Eye (tissue), 1 donor: Measurements from ENCODE around the gene TRABD2B.

Experiments used
- DNase-seq: peaks from one replicate; pipeline ENCODE4 v3.0.0-alpha.2; 2015

TRABD2B gene

DNA sequence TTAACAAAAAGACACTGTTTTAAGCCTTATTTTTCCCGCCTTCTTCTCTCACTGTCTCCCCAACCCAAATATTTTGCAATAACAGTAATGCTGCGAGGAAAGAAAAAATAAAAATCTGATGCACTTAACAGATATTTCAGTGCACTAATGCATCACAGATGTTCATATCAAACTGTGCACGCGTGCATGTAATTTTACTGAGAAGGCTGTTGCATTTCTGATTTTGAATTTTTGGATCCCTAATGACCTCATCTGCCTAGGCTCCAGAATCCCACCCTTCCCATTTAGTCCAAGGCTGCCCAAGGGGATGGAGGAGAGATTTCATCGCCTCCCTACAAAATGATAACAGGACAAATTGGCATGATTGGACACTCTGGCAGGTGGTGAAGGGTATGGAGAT lies 5.5 kb downstream of the TRABD2B start:
- DNase-seq = no peak

DNA sequence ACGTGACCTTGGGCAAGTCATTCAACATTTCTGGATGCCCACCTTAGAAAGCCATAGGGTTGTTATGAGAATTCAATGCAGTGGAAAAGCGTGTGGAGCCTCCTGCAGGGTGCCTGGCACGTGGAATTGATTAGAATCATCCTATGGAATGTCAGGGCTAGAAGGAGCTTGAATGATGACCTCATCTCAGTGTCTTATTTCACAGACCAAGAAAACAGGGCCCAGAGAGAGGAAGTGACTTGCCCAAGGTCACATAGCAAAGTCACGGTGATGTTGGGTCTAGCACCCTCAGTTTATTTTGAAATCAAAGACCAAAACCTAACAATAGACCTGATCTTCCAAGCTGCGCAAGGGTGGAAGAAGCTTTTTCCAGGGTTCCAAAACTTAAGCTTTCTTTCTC lies 6.0 kb downstream of the TRABD2B start:
- no peak for DNase-seq

DNA sequence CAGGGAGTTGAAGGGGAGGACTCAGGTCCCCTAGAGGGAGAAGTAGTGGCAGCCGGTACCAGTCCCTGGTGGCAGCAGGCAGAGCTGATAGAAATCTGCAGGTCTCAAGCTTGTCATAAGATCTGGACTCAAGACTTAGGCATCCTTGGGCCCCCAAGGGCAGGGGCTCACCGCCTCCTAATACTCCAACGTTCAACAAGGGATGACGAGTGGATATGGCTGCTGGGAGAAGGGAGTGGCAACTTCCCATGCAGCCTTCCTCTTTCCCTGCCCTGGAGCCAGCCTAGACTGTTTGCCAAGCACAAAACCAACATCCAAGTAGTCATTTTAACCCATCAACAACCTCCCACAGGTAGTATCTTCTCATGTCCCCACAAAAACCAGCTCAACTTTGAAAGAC lies 6.9 kb downstream of the TRABD2B start:
- no peak for DNase-seq

DNA sequence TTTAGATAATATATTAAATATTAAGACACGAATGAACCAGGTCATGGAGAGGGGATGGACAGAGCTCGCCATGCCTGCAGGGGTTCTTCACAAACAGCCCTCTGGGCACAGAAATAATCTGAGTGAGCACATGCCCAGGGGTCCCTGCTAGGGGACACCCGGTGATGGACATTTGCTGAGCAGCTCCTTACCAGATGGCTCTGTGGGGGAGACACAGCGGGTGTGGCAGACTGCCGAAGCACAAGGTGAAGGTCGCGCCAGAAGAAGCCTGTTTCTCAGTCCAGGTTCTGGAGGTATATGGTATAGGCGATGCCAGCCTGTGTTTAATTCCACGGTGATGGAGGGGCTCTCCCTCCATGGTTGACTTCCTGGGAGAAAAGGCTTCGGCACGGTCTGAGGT lies 9.6 kb downstream of the TRABD2B start:
- DNase-seq = no peak

DNA sequence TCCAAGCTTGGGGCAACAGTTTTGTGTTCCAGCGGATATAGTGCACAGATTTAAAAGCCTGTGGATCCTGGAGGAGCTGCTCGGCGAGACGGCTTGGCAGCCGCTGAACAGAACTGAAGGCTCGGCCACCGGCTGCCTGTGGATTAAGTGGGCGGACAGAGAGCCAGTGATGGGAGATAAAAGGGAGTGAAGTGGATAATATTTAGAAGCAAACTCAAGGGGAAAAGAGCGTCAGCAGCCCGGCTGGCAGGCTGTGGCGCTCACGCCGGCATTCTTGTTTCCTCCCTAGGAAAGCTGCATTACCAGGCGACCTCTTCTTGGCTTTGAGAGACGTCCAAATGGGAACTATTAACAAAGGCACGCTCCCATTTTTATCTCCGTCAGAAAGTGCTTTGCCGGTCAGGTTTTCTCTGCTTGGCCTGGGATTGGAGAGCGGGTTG lies 10.4 kb downstream of the TRABD2B start:
- peak; percentile 52 for DNase-seq

DNA sequence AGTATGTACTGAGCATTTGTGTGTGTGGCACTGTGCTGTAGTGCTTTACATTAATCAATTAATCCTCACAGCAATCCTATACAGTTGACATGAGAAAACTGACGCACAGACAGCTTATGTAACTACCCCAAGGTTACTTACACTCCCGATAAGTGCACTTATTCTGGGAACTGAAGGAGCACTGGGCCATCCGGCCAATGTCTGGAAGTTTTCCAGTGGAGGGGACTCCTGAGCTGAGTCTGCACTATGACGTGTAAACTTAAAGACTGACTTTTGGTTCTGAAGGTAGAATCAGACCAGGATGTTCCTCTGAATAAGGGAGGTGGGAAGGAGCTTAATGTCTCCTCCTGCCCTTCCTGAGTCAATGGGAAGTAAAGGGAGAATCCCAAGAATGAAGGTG lies 12.2 kb downstream of the TRABD2B start:
- no peak for DNase-seq

DNA sequence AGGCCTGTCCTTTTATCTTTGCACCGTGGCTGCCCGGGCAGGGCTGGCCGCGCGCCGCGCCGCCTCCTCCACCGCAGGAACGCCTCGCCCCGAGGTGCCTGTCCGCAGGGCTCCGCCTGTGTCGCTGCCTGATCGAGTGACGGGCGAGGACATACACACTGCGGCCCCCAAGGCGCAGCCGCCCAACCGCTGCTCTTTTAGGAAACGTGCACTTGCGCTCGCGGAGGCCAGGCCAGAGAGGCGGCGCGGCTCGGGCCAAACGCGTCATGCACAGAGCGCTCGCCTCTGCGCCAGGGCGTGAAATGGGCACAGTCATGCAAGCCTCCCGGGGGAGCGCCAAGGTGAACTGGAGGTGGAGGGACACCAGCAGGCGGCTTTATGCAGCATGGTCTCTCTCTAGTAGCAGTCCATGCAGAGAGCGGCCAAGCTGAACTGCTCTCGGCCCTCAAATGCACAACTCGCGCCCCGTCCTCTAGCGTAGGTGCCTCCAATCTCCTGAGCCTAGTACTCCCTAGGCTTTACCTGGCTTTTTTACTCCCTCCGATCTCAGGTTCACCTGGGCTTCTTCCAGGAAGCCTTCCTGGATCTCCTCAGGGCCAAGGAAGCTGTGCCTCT lies 12.9 kb downstream of the TRABD2B start:
- peak; percentile 65 for DNase-seq

DNA sequence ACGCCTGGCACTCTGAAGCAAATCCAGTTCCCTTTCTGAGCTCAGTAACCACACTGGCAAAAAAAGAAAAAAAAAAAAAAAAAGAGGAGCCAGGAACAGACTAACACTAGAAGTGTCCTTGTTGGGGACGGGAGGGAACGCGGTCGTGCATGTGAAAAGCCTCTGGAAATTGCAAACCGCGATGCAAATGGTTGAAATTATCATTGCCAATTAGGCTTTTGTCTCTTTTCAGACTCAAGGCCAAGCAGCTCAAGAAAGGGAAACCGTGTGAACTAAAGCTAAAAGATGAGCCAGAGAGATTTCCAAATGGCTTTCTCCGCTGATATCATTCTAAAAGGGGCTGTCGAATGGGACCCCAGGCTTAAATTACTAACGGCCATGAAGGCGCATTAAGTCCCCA lies 13.5 kb downstream of the TRABD2B start:
- DNase-seq = peak; percentile 36

DNA sequence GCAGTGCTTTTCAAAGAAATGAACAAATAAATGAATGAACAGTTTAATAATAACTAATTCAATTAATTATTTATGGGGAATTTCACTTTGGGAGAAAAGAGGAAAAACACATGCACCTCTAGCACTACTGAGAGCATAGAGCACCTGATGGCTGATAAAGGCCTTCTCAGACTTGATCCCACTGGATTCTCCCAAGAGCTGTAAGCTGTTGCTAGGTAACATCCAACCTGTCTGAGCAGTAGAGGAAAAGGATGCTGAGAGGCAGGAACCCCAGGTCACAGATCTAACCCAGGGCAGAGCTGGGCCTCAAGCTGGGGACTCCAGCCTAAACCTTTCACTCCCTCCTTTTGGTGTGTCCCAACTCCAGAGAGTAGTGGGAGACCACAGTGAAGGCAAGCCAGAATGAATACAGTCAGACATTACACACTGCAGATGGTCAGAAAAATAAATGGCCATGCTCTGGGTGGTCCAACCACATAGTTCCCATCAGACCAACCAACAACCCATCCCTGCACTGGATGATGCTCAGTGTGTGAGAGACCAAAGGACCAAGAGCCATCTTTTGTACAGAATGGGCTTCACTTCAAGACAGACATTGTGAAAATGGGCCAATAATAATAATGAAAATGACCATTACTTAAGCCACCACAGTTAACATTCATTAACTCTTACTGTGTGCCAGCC lies 15.4 kb downstream of the TRABD2B start:
- DNase-seq = no peak

DNA sequence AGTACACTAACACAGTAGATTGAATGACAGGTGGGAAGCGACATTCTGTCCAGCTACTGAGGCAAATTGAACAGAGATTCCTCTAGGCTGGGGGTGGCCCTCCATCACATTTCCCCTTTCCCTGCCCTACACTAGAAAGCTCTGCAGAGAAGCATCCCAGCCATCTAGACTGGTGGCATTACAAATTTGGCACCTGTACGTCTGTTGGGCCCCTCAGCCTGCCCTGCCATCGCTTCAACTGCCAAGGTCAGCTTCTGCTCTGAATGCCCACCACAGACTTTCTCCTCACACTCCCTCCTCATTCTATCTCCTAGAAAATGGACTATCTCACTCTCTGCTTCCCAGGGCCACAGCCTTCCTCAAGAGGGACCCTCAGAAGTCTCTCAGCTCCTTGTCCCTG lies 16.7 kb downstream of the TRABD2B start:
- no peak for DNase-seq

DNA sequence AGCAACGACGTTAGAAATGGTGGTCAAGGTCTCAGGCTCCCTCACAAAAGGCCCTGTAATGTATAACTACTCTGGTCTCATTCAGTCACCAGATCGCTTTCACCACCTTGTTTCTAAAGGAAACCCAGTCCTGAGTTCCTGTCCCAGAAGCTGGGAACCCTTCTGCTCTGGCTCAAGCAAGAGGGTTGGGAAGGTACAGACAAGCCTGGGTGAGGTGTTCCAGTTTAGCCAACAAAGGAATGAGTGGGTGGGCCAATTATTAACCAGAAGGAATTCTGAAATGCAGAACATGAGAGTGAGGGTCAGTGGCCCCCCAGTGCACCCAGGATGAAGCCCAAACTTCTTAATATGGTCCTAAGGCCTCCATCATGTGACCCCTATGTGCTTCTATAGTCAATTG lies 17.5 kb downstream of the TRABD2B start:
- DNase-seq = no peak

DNA sequence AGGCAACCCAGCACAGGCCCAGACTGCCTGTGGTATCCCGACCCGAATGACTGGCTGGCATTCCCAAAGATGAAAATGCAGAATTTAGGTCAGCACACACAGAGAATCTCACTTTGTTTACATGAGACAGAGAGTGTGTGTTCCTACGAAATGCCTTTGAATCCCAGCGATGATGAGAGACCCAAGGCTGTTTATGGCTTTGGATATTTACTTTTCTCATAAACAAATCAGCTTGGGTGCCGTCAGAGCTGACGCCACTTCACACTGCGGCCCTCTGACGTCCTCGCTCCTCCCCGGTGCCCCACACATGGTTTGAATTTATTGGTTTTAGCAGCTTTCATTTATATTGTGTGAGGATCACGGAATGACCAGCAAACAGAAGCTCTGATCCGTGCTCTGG lies 18.7 kb downstream of the TRABD2B start:
- no peak for DNase-seq

DNA sequence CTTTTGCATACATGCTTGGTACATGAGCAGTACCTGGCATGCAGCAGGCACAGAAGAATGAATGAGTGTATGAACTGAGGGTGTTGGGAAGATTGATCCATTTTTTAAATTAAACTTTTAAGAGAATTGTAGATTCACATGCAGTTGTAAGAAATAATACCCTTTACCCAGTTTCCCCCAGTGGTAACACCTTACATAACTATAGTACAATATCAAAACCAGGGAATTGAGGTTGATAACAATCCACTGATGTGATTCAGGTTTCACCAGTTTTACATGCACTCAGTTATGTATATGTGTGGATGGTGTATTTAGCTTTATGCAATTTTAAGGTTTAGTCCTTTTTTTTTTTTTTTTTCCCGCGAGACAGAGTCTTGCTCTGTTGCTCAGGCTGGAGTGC lies 20.5 kb downstream of the TRABD2B start:
- no peak for DNase-seq

DNA sequence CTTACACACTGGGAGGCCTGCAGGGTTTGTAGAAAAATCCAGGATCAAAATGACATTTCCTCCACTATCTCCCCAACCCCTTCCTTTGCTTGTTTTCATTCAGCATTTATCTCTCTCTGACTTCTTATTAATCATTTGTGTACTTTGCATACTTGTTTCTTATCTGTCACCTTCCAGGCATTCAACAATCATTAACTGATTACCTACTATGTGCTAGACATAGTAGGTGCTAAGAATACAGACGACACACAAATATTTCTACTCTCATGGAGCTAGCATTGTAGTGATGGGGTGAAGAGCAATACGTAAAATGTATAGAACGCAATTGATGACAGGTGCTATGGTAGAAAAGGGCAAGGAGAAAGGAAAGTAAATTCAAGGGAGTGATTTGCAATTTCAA lies 20.9 kb downstream of the TRABD2B start:
- no peak for DNase-seq

DNA sequence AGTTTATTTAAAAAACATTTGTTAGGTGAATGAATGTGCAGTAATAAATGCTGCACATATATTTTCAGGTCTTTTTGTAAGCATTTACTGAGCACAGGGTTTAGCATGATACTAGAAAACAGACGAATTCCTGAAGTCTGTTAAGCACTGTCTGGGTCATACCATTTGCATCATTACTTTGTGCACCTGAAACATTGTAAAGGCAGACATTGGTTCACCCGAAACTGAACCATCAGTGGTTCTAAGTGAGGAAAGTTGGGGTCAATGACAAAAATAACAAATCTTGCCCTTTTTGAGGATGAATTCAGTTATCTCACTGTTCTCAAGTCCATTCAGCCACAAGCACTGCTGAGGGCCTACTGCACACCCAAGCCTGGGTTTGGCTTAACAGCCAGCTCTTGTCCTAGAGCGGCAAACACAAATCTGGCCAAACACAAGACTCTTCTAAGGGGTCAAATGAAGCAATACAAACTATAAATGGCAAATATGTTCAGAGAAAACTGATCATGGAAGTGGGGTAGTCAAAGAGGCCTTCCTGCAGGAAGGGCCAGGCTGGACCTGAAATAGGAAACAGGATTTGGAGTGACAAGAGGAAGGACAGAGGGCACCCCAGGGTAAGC lies 21.8 kb downstream of the TRABD2B start:
- no peak for DNase-seq

DNA sequence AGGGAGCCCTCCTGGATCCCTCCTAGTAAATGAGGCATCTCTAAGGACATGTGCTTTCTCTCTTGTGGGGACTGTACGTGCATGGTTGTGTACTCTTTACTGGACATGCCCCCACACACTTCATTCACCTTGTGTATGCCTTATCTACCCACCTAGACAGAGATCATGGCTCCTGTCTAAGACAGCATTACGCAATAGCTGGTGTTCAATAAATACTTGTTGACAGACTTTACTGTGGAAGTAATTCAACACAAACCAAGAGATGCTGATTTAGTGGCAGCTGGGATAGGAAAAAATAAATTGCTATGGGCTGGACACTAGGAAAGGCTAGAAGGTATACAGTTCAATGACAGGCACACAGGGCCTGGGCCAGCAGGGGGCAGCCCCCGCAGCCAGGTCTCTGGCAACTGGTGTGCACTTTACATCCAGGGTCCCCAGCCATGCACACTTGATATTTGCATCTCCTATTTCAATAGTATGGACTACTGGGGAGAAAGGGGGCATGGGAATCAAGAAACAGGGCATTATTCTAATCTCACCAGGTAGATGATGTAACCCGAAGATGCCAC lies 24.2 kb downstream of the TRABD2B start:
- DNase-seq = no peak

DNA sequence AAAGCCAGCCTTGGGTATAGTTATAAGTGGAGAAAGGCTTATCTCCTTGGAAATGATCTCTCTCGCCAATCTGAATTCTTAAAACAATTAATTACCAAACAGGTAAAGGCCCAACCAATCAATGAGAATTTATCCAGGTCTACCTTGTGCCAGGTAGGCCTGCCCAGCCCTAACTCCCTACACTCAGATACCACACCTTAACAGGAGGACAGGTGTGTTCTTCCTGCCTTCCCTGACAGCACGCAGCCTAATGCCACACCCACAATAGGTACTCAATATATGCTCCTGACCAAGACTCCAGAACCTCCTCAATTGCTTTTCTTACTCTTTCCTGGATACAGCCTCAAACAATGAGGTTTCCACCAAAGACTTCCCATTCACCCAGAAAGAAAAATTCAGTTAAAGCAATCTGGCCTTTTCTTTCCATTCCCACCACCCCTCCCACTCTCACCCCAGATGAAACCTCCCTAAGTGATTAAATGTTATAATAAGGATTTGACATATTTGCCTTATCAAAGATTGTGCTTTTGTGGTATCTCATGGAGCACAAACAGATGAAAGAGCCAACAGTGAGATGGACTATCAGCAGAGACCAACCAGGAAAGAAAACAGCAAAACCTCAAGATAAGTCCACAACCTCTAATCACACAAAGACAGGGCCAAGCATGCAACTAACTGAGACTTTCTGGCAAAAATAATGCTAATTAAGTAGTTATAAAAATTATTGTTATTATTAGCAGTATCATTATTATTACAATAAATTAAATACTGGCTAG lies 25.6 kb downstream of the TRABD2B start:
- DNase-seq = no peak

DNA sequence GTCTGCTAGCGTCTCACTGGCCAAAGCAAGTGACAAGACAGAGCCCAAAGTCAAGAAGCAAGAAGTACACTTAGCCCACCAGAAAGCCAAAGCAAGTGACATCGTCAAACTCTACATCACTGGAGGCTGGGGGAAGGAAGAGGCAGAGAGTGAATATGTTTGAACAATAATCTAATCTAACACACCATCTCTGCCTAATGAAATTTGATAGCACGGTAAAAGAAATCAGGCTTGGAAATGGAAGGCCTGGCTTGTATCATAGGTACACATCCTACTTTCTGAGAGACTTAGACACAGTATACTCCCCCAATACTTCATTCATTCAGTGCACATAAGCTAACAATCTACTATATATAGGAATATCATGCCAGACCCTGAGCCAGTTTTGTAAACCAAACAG lies 26.3 kb downstream of the TRABD2B start:
- DNase-seq = no peak

DNA sequence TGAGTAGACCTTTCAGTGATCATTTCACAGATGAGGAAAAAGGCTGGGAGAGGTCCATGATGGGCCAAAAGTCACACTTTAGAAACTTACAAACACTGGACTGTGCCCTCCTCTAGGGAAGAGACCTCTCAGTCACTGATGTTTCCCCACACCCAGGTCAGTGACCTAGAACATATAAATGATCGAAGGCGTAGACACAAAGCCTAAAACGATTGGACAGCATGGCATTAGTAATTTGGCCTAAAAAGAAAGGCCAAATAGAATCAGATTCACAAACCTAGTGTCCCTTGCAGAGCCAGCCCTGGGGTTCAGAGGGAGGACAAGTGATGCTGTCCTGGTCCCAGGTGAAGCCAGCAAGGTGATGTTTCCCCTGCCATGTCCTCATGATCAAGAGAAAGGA lies 27.7 kb downstream of the TRABD2B start:
- no peak for DNase-seq

DNA sequence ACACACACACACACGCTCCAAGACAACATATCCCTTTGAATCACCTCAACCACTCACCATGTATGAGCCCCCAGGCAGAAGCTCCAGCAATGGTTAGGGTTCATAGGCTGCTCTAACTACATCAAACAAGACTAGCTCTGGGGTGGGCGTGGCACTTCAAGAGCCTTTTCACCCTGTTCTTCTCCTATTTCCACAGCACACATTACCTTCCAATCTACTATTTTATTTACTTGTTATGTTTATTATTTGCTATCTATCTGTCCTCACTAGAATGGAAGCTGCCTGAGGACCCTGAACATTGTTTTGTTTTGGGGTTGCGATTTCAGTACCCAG lies 28.7 kb downstream of the TRABD2B start:
- DNase-seq = no peak

DNA sequence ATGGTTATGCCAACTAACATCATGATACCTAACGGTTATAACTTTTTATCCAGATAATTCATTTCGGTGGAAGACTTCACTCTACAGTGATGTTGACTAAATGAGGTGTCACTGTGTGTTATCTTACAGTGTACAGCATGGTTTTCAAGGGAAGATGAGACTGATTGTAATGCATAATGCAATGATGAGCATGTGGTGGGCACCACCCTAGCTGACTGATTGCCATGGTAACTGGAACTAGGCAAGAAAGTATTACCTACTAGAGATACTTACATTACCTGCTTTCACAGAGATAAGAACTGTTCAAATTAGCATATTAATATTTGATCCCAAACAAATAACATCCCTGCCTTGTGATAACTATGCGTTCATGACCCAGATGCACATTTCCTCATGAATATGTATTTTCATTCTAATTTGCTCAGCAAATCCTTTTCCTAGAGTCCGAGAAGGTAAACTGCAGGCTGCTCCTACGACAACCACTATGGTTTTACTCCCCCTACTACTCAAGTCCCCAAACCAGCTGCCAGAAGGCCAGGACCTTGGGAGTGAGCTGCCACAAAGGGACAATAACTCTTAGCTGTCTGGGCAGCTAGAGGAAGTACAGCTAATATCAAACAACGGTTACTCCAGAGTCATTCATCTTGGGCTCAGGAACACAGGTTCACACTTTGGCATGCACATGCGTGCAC lies 29.2 kb downstream of the TRABD2B start:
- DNase-seq = no peak

DNA sequence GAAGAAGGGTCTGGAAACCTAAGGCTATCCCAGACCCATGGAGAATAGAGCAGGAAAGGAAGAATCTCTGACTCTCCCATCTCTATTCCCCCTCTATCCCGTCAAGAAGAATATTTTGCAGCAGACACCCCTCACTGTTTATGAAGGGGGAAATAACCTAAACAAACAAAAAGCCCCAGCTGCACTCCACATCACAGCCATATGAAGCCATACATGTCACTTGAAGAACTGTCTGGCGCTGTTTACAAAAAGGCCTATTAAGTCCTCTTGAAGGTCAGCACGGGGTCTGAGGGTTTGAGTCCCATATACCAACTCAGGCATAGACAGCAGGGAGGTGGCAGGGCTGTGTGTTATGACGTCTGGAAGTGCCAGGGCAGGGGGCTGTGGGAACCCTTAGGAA lies 31.4 kb downstream of the TRABD2B start:
- no peak for DNase-seq

DNA sequence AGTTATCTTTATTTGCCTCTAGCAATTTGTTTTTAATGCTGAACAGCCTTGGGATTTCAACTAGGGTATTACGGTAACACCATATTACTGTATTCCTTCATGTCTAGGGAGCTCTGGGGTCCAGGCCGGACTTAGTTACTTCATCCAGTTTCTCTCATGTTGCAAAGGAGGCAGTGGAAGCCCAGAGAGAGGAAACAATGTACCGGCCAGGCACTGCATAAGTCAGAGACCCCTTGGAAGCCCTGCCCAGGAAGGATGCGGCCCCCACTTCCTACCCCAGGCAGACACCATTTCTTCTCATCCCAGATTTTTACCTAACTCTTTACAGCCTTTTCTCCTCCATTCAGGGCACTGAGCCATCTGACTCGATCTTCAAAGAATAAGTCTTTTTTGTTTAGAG lies 32.5 kb downstream of the TRABD2B start:
- DNase-seq = no peak
